ENCODE results near the gene DNAAF5. TPM values are rescaled to one million over a fixed set of nuclear protein-coding genes. Genes with fewer than 3 reads are reported as not detected.

DNAAF5 gene
- total and polyA plus RNA-seq, 2 donors = 10.6 to 20.9 TPM

- H3K36me3 ChIP-seq (ENCODE audit: insufficient read depth) = no peaks in the 10 kb centered on the region
- H3K4me1 ChIP-seq (ENCODE audit: insufficient read depth) = no peaks in the 10 kb centered on the region
- H3K27ac ChIP-seq (ENCODE audit: low read depth) = no peak overlapping the region
- 72% methylated on average over 29 of the region's 29 CpGs for WGBS
- no peak overlapping the region for H3K4me3 ChIP-seq (ENCODE audit: low read depth, low read length)
- DNase-seq (ENCODE audit: extremely low spot score) = no peak
These were observed 29.5 kb upstream of the DNAAF5 start for GRCh38 chr7:696812-697551.

- Histone ChIP-seq H3K4me1 (ENCODE audit: insufficient read depth) (no peaks in the 10 kb centered on the region), H3K4me3 (ENCODE audit: low read depth, low read length) (no peak overlapping the region)
These were observed 27.7 kb upstream of the DNAAF5 start for GRCh38 chr7:698515-699475.

GRCh38 chr7:699476-700170 lies 26.9 kb upstream of the DNAAF5 start:
- 75% methylated on average over 17 of the region's 17 CpGs for WGBS
- H3K27ac ChIP-seq (ENCODE audit: low read depth) = no peak overlapping the region

More at GRCh38 chr7:698515-699475, 27.7 kb upstream of the DNAAF5 start:
- DNase-seq (ENCODE audit: extremely low spot score) = no peak
- WGBS = 71% methylated on average over 23 of the region's 23 CpGs
- no peaks in the 10 kb centered on the region for H3K36me3 ChIP-seq (ENCODE audit: insufficient read depth)
- H3K27ac ChIP-seq (ENCODE audit: low read depth) = no peak overlapping the region

GRCh38 chr7:701086-701671 lies 25.3 kb upstream of the DNAAF5 start:
- no peaks in the 10 kb centered on the region for H3K36me3 ChIP-seq (ENCODE audit: insufficient read depth)
- 98% methylated on average over 4 of the region's 4 CpGs for WGBS
- no peaks in the 10 kb centered on the region for H3K4me1 ChIP-seq (ENCODE audit: insufficient read depth)
- no peak for DNase-seq (ENCODE audit: extremely low spot score)
- H3K27ac ChIP-seq (ENCODE audit: low read depth) = no peak overlapping the region
- H3K4me3 ChIP-seq (ENCODE audit: low read depth, low read length) = no peak overlapping the region

More at GRCh38 chr7:699476-700170, 26.9 kb upstream of the DNAAF5 start:
- Histone ChIP-seq H3K36me3 (ENCODE audit: insufficient read depth) (no peaks in the 10 kb centered on the region), H3K4me1 (ENCODE audit: insufficient read depth) (no peaks in the 10 kb centered on the region), H3K4me3 (ENCODE audit: low read depth, low read length) (no peak overlapping the region)
- no peak for DNase-seq (ENCODE audit: extremely low spot score)

GRCh38 chr7:703049-703448 lies 23.4 kb upstream of the DNAAF5 start:
- WGBS = 94% methylated on average over 3 of the region's 3 CpGs
- Histone ChIP-seq H3K27ac (ENCODE audit: low read depth) (no peak overlapping the region), H3K36me3 (ENCODE audit: insufficient read depth) (no peaks in the 10 kb centered on the region), H3K4me1 (ENCODE audit: insufficient read depth) (no peaks in the 10 kb centered on the region), H3K4me3 (ENCODE audit: low read depth, low read length) (no peak overlapping the region)
- no peak for DNase-seq (ENCODE audit: extremely low spot score)

GRCh38 chr7:706721-707120 lies 19.8 kb upstream of the DNAAF5 start:
- Histone ChIP-seq H3K4me1 (ENCODE audit: insufficient read depth) (no peaks in the 10 kb centered on the region), H3K27ac (ENCODE audit: low read depth) (no peak overlapping the region), H3K36me3 (ENCODE audit: insufficient read depth) (no peaks in the 10 kb centered on the region), H3K4me3 (ENCODE audit: low read depth, low read length) (no peak overlapping the region)
- no peak for DNase-seq (ENCODE audit: extremely low spot score)
- WGBS = 80% methylated on average over 7 of the region's 7 CpGs

GRCh38 chr7:707296-708000 lies 19.1 kb upstream of the DNAAF5 start:
- no peak for DNase-seq (ENCODE audit: extremely low spot score)
- Histone ChIP-seq H3K36me3 (ENCODE audit: insufficient read depth) (no peaks in the 10 kb centered on the region), H3K4me1 (ENCODE audit: insufficient read depth) (no peaks in the 10 kb centered on the region), H3K4me3 (ENCODE audit: low read depth, low read length) (no peak overlapping the region), H3K27ac (ENCODE audit: low read depth) (no peak overlapping the region)
- WGBS = 93% methylated on average over 17 of the region's 17 CpGs

- Histone ChIP-seq H3K4me3 (ENCODE audit: low read depth, low read length) (no peak overlapping the region), H3K4me1 (ENCODE audit: insufficient read depth) (no peaks in the 10 kb centered on the region), H3K36me3 (ENCODE audit: insufficient read depth) (no peaks in the 10 kb centered on the region), H3K27ac (ENCODE audit: low read depth) (no peak overlapping the region)
- 89% methylated on average over 14 of the region's 14 CpGs for WGBS
- no peak for DNase-seq (ENCODE audit: extremely low spot score)
These were observed 16.3 kb upstream of the DNAAF5 start for GRCh38 chr7:710161-710560.

GRCh38 chr7:711093-711921 lies 15.2 kb upstream of the DNAAF5 start:
- WGBS = 40% methylated on average over 45 of the region's 45 CpGs
- Histone ChIP-seq H3K4me1 (ENCODE audit: insufficient read depth) (no peaks in the 10 kb centered on the region), H3K4me3 (ENCODE audit: low read depth, low read length) (peak overlapping the region; percentile 55), H3K36me3 (ENCODE audit: insufficient read depth) (no peaks in the 10 kb centered on the region), H3K27ac (ENCODE audit: low read depth) (no peak overlapping the region)
- no peak for DNase-seq (ENCODE audit: extremely low spot score)

- Histone ChIP-seq H3K4me1 (ENCODE audit: insufficient read depth) (no peaks in the 10 kb centered on the region), H3K36me3 (ENCODE audit: insufficient read depth) (no peaks in the 10 kb centered on the region), H3K27ac (ENCODE audit: low read depth) (no peak overlapping the region), H3K4me3 (ENCODE audit: low read depth, low read length) (peak overlapping the region; percentile 55)
- WGBS = 2% methylated on average over 44 of the region's 44 CpGs
- no peak for DNase-seq (ENCODE audit: extremely low spot score)
These were observed 14.5 kb upstream of the DNAAF5 start for GRCh38 chr7:711922-712380.

GRCh38 chr7:712381-713138 lies 13.9 kb upstream of the DNAAF5 start:
- H3K36me3 ChIP-seq (ENCODE audit: insufficient read depth) = no peaks in the 10 kb centered on the region
- no peak for DNase-seq (ENCODE audit: extremely low spot score)
- no peak overlapping the region for H3K27ac ChIP-seq (ENCODE audit: low read depth)
- 12% methylated on average over 74 of the region's 74 CpGs for WGBS
- no peaks in the 10 kb centered on the region for H3K4me1 ChIP-seq (ENCODE audit: insufficient read depth)
- peak overlapping the region; percentile 55 for H3K4me3 ChIP-seq (ENCODE audit: low read depth, low read length)

GRCh38 chr7:713139-713457 lies 13.4 kb upstream of the DNAAF5 start:
- 83% methylated on average over 9 of the region's 9 CpGs for WGBS
- no peaks in the 10 kb centered on the region for H3K4me1 ChIP-seq (ENCODE audit: insufficient read depth)
- H3K4me3 ChIP-seq (ENCODE audit: low read depth, low read length) = no peak overlapping the region
- no peak overlapping the region for H3K27ac ChIP-seq (ENCODE audit: low read depth)
- no peaks in the 10 kb centered on the region for H3K36me3 ChIP-seq (ENCODE audit: insufficient read depth)
- DNase-seq (ENCODE audit: extremely low spot score) = no peak

Measured in urinary bladder (tissue), 4 donors.